K562 (cell line): Measurements from ENCODE around the gene STRA8. TPM values are rescaled to one million over a fixed set of nuclear protein-coding genes. Genes with fewer than 3 reads are reported as not detected.

ENCODE experiments used
- ATAC-seq: fragments of 200-7000 bp; cut with Tn5 transposase; 3 replicates; pipeline ENCODE4 v1.9.1; 2020; ENCODE audit warnings: moderate library complexity
- BruUV-seq: library from RNA; stranded (reverse); fragments of 400-500 nt; replicated peaks from 2 replicates; lab custom pipeline; 2021; lab: Mats Ljungman, UMichigan
- CTCF ChIA-PET: fragments of 300-600 bp; formaldehyde crosslinking; extraction: SDS; loops from one replicate; lab custom pipeline; 2021; ENCODE audit warnings: low intra/inter-chr PET ratio; lab: Yijun Ruan, JAX
- POLR2A ChIA-PET: fragments of 300-600, 350-650 bp; sonication (Branson Sonifier 250); formaldehyde crosslinking; extraction: SDS; loops from one replicate; lab custom pipeline; 2021; ENCODE audit warnings: antibody characterized with exemption, inconsistent platforms; lab: Yijun Ruan, JAX
- DNase-seq, 4 experiments: peaks; one replicate each; pipeline versions ENCODE4 v3.0.0 to v3.0.0-alpha.2; 2011 to 2018; ENCODE audit warnings: low spot score in 3 of 4, mixed read lengths in 3 of 4; ENCODE audit errors: extremely low read depth in 1 of 4
- FAIRE-seq: peaks from 2 replicates; lab custom pipeline; 2011; peaks lifted over from hg19 to GRCh38; lab: Jason Lieb, UNC
- H2AFZ ChIP-seq: 2 replicates; pipeline ENCODE4 v1.6.0; 2011; ENCODE audit warnings: low read depth, low read length, control low read depth, inconsistent platforms
- H3K27ac ChIP-seq: fragments of 200-600 bp; 3 replicates; pipeline ENCODE4 v1.8.0; 2011; ENCODE audit warnings: low read depth, mild to moderate bottlenecking, control low read depth, inconsistent platforms, low read length, moderate library complexity, mixed read lengths; ENCODE audit errors: extremely low read depth
- H3K27me3 ChIP-seq, 2 experiments: fragments of 300-600 bp in 1 of 2; 2 replicates in 1 of 2; 3 replicates in 1 of 2; pipeline versions ENCODE4 v1.6.0 to v1.8.0; 2011; ENCODE audit warnings: inconsistent platforms in 2 of 2, low read length in 2 of 2, mild to moderate bottlenecking in 1 of 2, mixed read lengths in 1 of 2, moderate library complexity in 1 of 2; ENCODE audit not compliant: control insufficient read depth in 2 of 2, insufficient read depth in 2 of 2
- H3K36me3 ChIP-seq: fragments of 300-600 bp; 3 replicates; pipeline ENCODE4 v1.8.0; 2011; ENCODE audit warnings: mild to moderate bottlenecking, low read length, inconsistent platforms; ENCODE audit not compliant: control insufficient read depth, insufficient read depth
- H3K4me1 ChIP-seq, 2 experiments: fragments of 200-600 bp in 1 of 2; replicated peaks in 1 of 2; 2 replicates in 1 of 2; 3 replicates in 1 of 2; pipeline versions ENCODE4 v1.5.1 to v1.8.0; 2011; ENCODE audit warnings: inconsistent platforms in 2 of 2, low read length in 2 of 2, mild to moderate bottlenecking in 1 of 2, mixed read lengths in 1 of 2, moderate library complexity in 1 of 2; ENCODE audit not compliant: control insufficient read depth in 2 of 2, insufficient read depth in 2 of 2
- H3K4me2 ChIP-seq: 2 replicates; pipeline ENCODE4 v1.6.1; 2011; ENCODE audit warnings: low read length, control low read depth, inconsistent platforms, mixed read lengths; ENCODE audit not compliant: insufficient read depth
- H3K4me3 ChIP-seq: fragments of 200-600 bp; sonication (generic), shearing (Covaris generic); 2 replicates; pipeline ENCODE4 v1.5.1; 2016; ENCODE audit warnings: control low read depth, inconsistent platforms
- H3K79me2 ChIP-seq: fragments of 200-600 bp; 3 replicates; pipeline ENCODE4 v1.8.0; 2011; ENCODE audit warnings: low read length, inconsistent platforms; ENCODE audit not compliant: control insufficient read depth, insufficient read depth
- H3K9ac ChIP-seq, 2 experiments: 2 replicates each; pipeline versions ENCODE4 v1.6.0 to v1.6.1; 2011; ENCODE audit warnings: low read depth in 2 of 2, low read length in 2 of 2, control low read depth in 1 of 2, inconsistent platforms in 1 of 2, mild to moderate bottlenecking in 1 of 2, mixed read lengths in 1 of 2; ENCODE audit not compliant: insufficient read depth in 1 of 2
- H3K9me1 ChIP-seq: one replicate; pipeline ENCODE4 v1.6.0; 2011; ENCODE audit warnings: inconsistent platforms, mild to moderate bottlenecking, low read length, moderate library complexity; ENCODE audit not compliant: control insufficient read depth, insufficient read depth
- H3K9me3 ChIP-seq: replicated peaks from 2 replicates; pipeline ENCODE4 v1.5.1; 2011; ENCODE audit warnings: low read depth, low read length, inconsistent platforms; ENCODE audit not compliant: control insufficient read depth, insufficient read depth
- H4K20me1 ChIP-seq: replicated peaks from 2 replicates; pipeline ENCODE4 v1.6.1; 2011; ENCODE audit warnings: low read length, inconsistent platforms, mixed read lengths; ENCODE audit not compliant: control insufficient read depth, insufficient read depth
- BACH1 ChIP-seq: fragments of 200-800 bp; sonication (Bioruptor generic); IDR thresholded peaks from 2 replicates; pipeline ENCODE4 v1.6.1; 2016; ENCODE audit warnings: missing genetic modification characterization, missing compliant biosample characterization
- C11orf30 ChIP-seq: fragments of 450-650 bp; IDR thresholded peaks from 2 replicates; pipeline ENCODE4 v1.6.1; 2016; ENCODE audit warnings: low read depth, mild to moderate bottlenecking
- KLF6 ChIP-seq: fragments of 250-450 bp; sonication (Bioruptor Pico); IDR thresholded peaks from 2 replicates; pipeline ENCODE4 v1.4.0; 2020; ENCODE audit warnings: mild to moderate bottlenecking, moderate library complexity, borderline replicate concordance
- LARP7 ChIP-seq: fragments of 450-650 bp; IDR thresholded peaks from 2 replicates; pipeline ENCODE4 v1.6.1; 2016
- MAFF ChIP-seq: IDR thresholded peaks from 2 replicates; pipeline ENCODE4 v1.6.1; 2012; ENCODE audit warnings: low read length, improper control_type of control experiment
- PRMT5 ChIP-seq: sonication (generic); formaldehyde crosslinking; IDR thresholded peaks from 2 replicates; pipeline ENCODE4 v1.5.0; 2020; ENCODE audit warnings: missing genetic modification reagents
- RBM17 ChIP-seq: fragments of 200-400 bp; formaldehyde crosslinking; IDR thresholded peaks from 2 replicates; pipeline ENCODE4 v1.6.1; 2017; ENCODE audit warnings: low read depth, mild to moderate bottlenecking, low read length, borderline replicate concordance
- SREBF1 ChIP-seq: fragments of 150-350 bp; IDR thresholded peaks from 2 replicates; pipeline ENCODE4 v1.6.1; 2014; ENCODE audit warnings: antibody characterized with exemption, low read depth, low read length, borderline replicate concordance
- TAL1 ChIP-seq: fragments of 450-650 bp; IDR thresholded peaks from 2 replicates; pipeline ENCODE4 v1.6.1; 2016; ENCODE audit warnings: mild to moderate bottlenecking
- TFAM ChIP-seq: fragments of 250-450 bp; sonication (Bioruptor Pico); conservative IDR thresholded peaks from 2 replicates; pipeline ENCODE4 v1.5.0; 2021; ENCODE audit warnings: mild to moderate bottlenecking, moderate library complexity
- ZNF224 ChIP-seq: sonication (generic); formaldehyde crosslinking; IDR thresholded peaks from 2 replicates; pipeline ENCODE4 v1.8.0; 2022; ENCODE audit warnings: mild to moderate bottlenecking, missing genetic modification reagents
- ZNF316 ChIP-seq: fragments of 450-650 bp; IDR thresholded peaks from 2 replicates; pipeline ENCODE4 v1.6.1; 2016
- ZNF668 ChIP-seq: fragments of 250-450 bp; sonication (Bioruptor Pico); IDR thresholded peaks from 2 replicates; pipeline ENCODE4 v1.8.0; 2022; ENCODE audit warnings: mild to moderate bottlenecking, inconsistent platforms
- ZNF77 ChIP-seq: fragments of 250-450 bp; sonication (Bioruptor Pico); IDR thresholded peaks from 2 replicates; pipeline ENCODE4 v1.5.0; 2020
- WGBS: fragments of 100-300 bp; shearing (Covaris generic); methylation state at CpG from one replicate; pipeline ENCODE4 v1.1.6; 2016; ENCODE audit warnings: low coverage, mixed read lengths; ENCODE audit not compliant: insufficient coverage; ENCODE audit errors: missing lambda C conversion rate; 5-methylcytosine and 5-hydroxymethylcytosine counted together
- in situ Hi-C: fragments of 300-500 bp; cut with MboI; formaldehyde crosslinking; loops from 4 replicates; pipeline ENCODE4 v1.15.0; 2018; ENCODE audit warnings: inconsistent platforms, mixed read lengths
- intact Hi-C: fragments of 100-400 bp; cut with micrococcal nuclease; formaldehyde crosslinking; loops from 2 replicates; pipeline ENCODE4 v1.14.2; 2022
- polyA plus RNA-seq, 8 experiments: library from polyadenylated mRNA; depleted of rRNA in 4 of 8; stranded (reverse) in 5 of 8; unstranded in 3 of 8; fragments of >200 nt; fragmentation: Nextera tagmentation in 2 of 8; fragmentation: Illumina TruSeq in 1 of 8; extraction: Ambion mirVana in 2 of 8; extraction: Trizol in 1 of 8; gene quantifications; 2 replicates each; pipeline versions ENCODE4 v1.2.1 to v1.2.3, GENCODE V29; 2011 to 2014; ENCODE audit warnings: inconsistent platforms in 1 of 8, missing spikeins in 1 of 8
- total RNA-seq, 7 experiments: library from RNA; depleted of rRNA in 6 of 7; stranded (reverse); fragments of >200 nt in 6 of 7; fragmentation: Illumina TruSeq in 2 of 7; extraction: Trizol in 2 of 7; gene quantifications; 2 replicates each; pipeline versions ENCODE4 v1.2.1 to v1.2.3, GENCODE V29; 2011 to 2021; ENCODE audit warnings: low replicate concordance in 1 of 7
- TF ChIP-seq, protein P1 (sequence below), 2 experiments: fragments of 450-650 bp in 1 of 2; sonication (generic) in 1 of 2; formaldehyde crosslinking in 1 of 2; IDR thresholded peaks in 1 of 2; conservative IDR thresholded peaks in 1 of 2; 2 replicates each; pipeline versions ENCODE4 v1.6.1 to v1.8.1; 2016 to 2023; ENCODE audit warnings: mild to moderate bottlenecking in 2 of 2, moderate library complexity in 2 of 2, inconsistent platforms in 1 of 2, missing genetic modification reagents in 1 of 2
- TF ChIP-seq, protein P2 (sequence below): sonication (generic); formaldehyde crosslinking; IDR thresholded peaks from 2 replicates; pipeline ENCODE4 v1.8.0; 2022; ENCODE audit warnings: mild to moderate bottlenecking, missing genetic modification reagents

The STRA8 gene
- total and polyA plus RNA-seq, 9 of the 15 experiments (the other 6 are each of a cell fraction or from before 2014, with no cell fraction given) = not detected

DNA sequence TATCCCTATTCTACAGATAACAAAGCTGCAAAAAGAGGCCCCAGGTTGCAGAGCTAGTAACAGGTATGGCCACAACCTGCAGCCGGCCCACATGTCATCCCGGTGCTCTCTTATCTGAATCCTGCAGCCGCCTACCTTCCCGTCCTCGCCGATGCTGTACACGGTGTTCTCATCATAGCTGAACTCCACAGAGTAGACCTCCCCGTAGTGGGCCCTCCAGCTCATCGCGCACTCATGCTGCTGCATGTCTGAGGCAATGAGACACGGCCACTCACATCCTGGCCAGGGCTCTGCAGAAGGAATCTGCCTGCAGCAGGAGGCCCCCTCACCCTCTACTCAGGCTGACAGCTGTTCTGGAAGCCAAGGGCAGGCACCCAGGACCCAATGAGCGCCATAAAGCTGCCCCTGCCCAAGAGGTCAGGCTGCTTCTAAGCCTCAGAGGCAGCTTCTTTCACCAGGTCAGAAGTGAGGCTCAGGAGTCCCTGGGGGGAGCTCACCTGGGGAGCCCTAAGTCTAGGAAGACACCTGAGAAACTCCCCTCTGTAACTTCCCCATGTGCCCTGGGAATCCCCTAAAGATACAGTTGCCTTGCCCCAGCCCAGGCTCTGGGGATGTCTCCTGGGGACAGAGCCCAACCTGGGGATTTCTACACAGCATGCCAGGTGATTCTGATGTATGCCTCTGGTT lies 45.2 kb upstream of the STRA8 start:
- Histone ChIP-seq H3K4me3 (no peak overlapping the region), H3K4me1 (peaks cover 5 to 6% of the 10 kb centered on the region in 2 experiments; a peak in 4 of 5 replicates), H4K20me1 (no peaks in the 10 kb centered on the region), H3K27ac (no peak overlapping the region), H3K79me2 (no peaks in the 10 kb centered on the region), H3K36me3 (peaks cover 27% of the 10 kb centered on the region; the same call in 2 of the 3 replicates), H3K9me1 (no peaks in the 10 kb centered on the region), H3K9me3 (no peaks in the 10 kb centered on the region), H3K9ac (no peak overlapping the region), H3K4me2 (no peak overlapping the region), H3K27me3 (no peaks in the 10 kb centered on the region), H2AFZ (no peak overlapping the region)
- ChIA-PET POLR2A (interaction anchor here (0.6 to 2.4 kb wide), 7 partner anchors 9 to 539 kb away, joined by 3 to 9 read pairs (median 4); partner anchors contain the start of gene AGBL3), CTCF (no interaction called here)
- no peak for FAIRE-seq
- no peak for DNase-seq
- BruUV-seq = no TSS peak
- TF ChIP-seq BACH1 (tag) (no peak), RBM17 (no peak), SREBF1 (no peak), LARP7 (no peak), ZNF668 (CRISPR knock-in tag) (no peak)
- in situ Hi-C loops = no loop called here
- 61% methylated on average over 12 of the region's 12 CpGs for WGBS
- ATAC-seq = no peak
- intact Hi-C loops = no loop called here

DNA sequence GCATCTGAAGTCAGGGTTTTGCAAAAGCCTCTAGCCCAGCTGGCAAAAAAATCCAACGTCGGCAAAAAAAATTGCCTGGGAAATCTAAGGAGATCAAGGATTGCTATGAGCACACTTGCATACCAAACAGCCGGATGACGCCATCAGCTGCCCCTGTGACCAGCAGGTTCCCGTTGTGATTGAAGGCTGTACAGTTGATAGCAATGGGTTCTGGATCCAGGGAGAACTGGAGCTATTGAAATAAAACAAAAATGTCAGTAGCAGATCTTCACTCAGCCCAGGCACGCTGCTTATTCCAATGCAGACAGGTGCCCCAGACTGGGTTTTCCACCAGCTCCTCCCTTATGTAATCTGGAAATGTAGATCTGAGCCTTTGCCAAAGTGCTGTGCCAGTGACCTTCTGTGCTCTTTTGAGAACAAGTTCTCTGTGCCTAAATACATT lies 44.4 kb upstream of the STRA8 start:
- intact Hi-C loops (no loop called here), in situ Hi-C loops (no loop called here)
- H3K4me1 ChIP-seq = peaks cover 4% of the 10 kb centered on the region in 2 experiments; a peak in 4 of 5 replicates
- H3K27me3 ChIP-seq = no peaks in the 10 kb centered on the region
- CTCF ChIA-PET = no interaction called here
- no peak overlapping the region for H3K27ac ChIP-seq
- H2AFZ ChIP-seq = no peak overlapping the region
- H3K36me3 ChIP-seq = peaks cover 27% of the 10 kb centered on the region; the same call in 2 of the 3 replicates
- ATAC-seq (no peak), DNase-seq (no peak), FAIRE-seq (no peak)
- no peak overlapping the region for H3K4me2 ChIP-seq
- H3K79me2 ChIP-seq = no peaks in the 10 kb centered on the region
- no peaks in the 10 kb centered on the region for H4K20me1 ChIP-seq
- WGBS = 72% methylated on average over 6 of the region's 6 CpGs
- no peak overlapping the region for H3K4me3 ChIP-seq
- peaks cover 3% of the 10 kb centered on the region for H3K9me1 ChIP-seq
- POLR2A ChIA-PET = interaction anchor here (0.7 to 1.7 kb wide), 3 partner anchors 16 to 540 kb away, joined by 3 to 6 read pairs (median 3); partner anchors contain the start of gene CYREN
- no peaks in the 10 kb centered on the region for H3K9me3 ChIP-seq
- BruUV-seq = no TSS peak
- no peak overlapping the region for H3K9ac ChIP-seq
- TF ChIP-seq PRMT5 (CRISPR knock-in tag) = no peak
- TF ChIP-seq, protein P1, sequence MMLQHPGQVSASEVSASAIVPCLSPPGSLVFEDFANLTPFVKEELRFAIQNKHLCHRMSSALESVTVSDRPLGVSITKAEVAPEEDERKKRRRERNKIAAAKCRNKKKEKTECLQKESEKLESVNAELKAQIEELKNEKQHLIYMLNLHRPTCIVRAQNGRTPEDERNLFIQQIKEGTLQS (IDR thresholded peaks at IDR 0.05) = no peak
- TF ChIP-seq, protein P1 (CRISPR knock-in tag; conservative IDR thresholded peaks at IDR 0.05) = no peak
- TF ChIP-seq TFAM (CRISPR knock-in tag) = no peak
- no peak for TF ChIP-seq KLF6 (CRISPR knock-in tag)
- no peak for TF ChIP-seq TAL1
- TF ChIP-seq MAFF = peak; percentile 60
- TF ChIP-seq, protein P2, sequence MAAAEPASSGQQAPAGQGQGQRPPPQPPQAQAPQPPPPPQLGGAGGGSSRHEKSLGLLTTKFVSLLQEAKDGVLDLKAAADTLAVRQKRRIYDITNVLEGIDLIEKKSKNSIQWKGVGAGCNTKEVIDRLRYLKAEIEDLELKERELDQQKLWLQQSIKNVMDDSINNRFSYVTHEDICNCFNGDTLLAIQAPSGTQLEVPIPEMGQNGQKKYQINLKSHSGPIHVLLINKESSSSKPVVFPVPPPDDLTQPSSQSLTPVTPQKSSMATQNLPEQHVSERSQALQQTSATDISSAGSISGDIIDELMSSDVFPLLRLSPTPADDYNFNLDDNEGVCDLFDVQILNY (CRISPR knock-in tag) = no peak
- TF ChIP-seq ZNF224 = no peak
- TF ChIP-seq ZNF316 = peak; percentile 58
- TF ChIP-seq C11orf30 = peak; percentile 42; the same call in 1 of the 2 replicates
- TF ChIP-seq ZNF77 (CRISPR knock-in tag) = no peak
